Peyer's patch (tissue), 4 donors: ENCODE data around the gene MEX3A.

Experiments
- CTCF ChIP-seq, 6 experiments: fragments of 450-650 bp in 4 of 6; fragments of 200-600 bp in 2 of 6; sonication (generic) in 1 of 6; IDR thresholded peaks; one replicate each; pipeline ENCODE4 v1.5.1; 2017 to 2019; ENCODE audit warnings: antibody characterized with exemption in 6 of 6, mild to moderate bottlenecking in 3 of 6, moderate library complexity in 1 of 6
- POLR2A ChIP-seq, 2 donors: fragments of 450-650 bp; IDR thresholded peaks; one replicate each; pipeline ENCODE4 v1.5.1; 2017; ENCODE audit warnings: antibody characterized with exemption in 2 of 2, mild to moderate bottlenecking in 2 of 2, moderate library complexity in 2 of 2

GRCh38 chr1:156042828-156043227 lies 39.4 kb downstream of the MEX3A start:
- no peak for TF ChIP-seq CTCF (IDR thresholded peaks at IDR 0.05)
- TF ChIP-seq POLR2A (IDR thresholded peaks at IDR 0.05) = no peak
